ENCODE data around the gene SALL3. TPM values are rescaled to one million over a fixed set of nuclear protein-coding genes. Genes with fewer than 3 reads are reported as not detected.

SALL3 gene
- total RNA-seq, 1 donor from 2014 or later, result 7.6 TPM

DNA sequence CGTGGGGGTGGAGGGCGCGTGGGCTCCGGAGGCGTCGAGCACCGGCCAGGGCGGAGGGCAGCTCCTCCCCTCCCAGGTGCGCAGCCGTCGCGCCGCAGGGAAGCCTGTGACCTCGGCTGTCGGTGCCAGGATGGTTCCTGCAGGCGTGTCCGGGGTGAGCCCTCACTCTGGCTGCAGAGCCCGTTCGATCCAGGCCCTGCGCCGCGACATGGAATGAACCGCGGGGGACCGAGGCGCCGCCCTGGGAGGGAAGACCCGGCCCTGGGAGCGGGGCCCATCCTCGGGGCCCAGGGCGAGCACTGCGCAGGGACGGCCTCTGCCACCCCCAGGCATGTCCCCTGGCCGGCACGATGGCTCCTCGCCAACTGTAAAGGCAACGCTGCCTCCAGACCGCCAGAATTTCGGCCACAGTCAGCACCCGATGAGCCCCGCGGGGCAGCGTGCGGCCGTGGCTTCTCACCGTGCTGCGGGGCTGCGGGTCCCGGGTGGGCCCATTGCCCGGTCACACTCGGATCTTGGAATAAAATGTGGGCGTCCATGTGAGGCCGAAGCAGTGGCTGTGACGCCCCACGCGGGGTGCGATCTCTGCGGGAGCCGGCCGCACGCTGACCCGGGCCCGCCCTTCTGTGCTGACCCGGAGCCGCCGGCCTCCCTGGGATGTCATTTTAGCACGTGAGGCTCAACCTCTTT, 26.6 kb downstream of the SALL3 start:
- no peak for DNase-seq

DNA sequence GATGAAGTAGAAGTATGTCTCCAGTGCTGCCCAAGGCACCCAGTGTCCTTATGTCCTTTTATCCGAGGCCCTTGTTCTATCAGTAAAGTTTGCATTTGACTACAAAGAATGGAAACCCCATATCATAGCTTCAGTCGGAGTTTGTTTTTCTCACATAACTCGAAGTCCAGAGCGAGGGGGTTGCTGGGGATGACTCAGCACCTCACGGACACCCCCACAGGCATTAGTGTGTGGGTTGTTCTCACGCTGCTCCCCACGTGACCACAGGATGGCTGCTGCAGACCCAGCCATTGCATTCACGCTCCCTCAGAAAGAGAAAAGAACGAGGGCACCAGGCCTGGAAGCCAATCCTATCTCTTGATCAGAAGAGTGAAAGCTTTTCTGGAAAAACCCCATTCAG, 27.8 kb downstream of the SALL3 start:
- no peak for DNase-seq

DNA sequence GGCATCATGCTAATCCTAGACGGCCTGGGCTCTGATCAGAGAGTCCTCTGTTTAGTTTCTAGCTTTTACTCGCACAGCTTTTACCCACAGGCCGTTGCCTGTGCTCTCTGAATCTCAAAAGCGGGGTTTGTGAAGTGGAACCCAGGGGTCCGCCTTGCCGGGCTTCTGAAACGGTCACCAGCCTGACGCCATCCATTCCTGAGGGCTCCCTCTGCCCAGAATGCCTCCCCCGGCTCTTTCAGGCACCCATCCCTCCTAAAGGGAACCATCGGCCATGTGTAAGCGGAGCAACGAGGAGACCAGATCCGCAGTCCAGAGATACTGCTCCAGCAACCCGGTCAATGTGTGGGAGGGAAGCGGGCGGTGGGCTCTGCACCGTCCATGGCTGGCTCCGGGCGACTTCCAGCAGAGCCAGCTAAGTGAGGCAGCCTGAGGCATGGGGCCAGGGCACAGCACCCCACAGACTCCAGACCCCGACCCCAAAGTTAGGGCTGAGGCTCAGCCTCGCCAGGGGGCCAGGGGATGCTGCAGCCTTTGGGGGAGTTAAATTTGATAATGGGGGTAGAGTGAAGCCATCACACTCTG, 28.8 kb downstream of the SALL3 start:
- no peak for DNase-seq

DNA sequence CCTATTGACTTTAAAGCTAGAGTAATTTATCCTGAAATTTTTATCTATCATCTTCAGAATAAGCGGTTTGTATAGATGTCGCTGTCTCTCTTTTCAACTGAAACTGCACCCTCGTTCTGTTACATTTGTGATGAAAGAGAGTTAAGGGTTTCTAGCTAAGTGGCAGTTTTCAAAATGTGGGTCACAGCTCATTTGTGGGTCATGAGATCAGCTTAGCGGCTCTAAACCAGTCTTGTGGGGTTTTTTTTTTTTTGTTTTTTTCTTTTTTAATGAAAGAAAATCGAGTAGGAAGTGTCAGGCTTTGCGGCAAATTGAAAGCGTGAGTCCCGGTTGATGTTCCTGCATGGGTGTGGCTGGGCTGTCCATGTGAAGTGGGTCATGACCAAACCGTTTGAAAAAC, 31.2 kb downstream of the SALL3 start:
- DNase-seq, result no peak

DNA sequence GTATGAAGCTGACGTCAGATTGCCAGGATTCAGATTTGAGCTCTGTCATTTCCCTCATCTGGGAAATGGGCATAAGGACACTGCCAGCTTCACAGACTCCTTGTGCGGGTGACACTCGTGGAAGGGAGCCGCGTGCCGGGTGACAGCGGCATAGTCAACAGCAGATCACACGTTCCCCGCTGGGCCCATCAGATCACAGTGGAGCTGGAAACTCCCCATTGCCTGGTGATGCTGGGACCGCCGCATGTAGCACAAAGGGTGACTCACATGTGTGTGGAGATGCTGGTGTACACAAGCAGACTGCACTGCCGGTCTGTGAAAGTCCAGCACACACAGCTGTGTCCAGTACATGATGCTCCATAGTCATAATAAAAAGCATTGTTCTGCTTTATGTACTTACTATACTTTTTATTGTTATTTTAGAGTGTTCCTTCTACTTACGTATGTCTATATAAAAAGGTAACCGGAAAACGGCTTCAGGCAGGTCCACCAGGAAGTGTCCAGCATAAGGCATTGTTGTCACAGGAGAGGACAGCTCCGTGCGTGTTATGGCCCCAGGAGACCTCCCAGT, 31.8 kb downstream of the SALL3 start:
- no peak for DNase-seq

DNA sequence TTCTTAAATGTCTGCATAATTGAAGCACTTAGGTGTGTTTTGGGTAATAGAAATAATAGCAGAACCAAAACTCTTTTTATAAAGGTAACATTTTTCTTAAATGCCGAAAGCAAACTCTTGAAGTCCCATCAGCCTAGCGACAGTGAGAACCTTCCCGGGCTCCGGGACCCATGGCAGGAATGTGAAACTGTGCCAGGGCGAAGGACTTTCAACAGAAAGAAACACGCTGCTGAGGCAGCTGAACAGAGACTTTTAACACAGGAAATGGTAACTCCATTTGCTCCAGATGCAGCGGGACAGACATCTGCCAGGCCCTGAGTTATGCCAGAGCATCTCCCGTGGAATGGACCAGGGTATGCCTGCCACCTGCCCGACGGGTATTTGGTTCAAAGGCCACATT, 34.3 kb downstream of the SALL3 start:
- no peak for DNase-seq

DNA sequence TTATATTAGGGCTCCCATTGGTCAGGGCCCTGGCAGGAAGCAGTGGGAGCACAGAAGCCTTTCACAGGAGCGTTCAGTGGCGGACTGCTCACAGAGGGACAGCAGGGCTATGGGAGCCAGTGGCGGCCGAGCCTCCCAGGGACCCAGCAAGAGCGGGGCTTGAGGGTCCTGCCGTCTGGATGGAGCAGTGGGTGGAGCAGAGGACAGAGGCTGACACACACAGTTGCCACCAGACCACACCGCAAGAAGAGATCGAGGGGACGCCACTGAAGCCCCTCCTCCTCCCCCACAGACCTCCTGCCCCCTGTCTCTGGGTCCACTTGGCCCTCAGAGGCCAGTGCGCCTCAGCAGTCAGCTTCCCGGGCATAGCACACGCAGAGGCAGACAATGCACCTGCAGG, 39.3 kb downstream of the SALL3 start:
- DNase-seq, result no peak

DNA sequence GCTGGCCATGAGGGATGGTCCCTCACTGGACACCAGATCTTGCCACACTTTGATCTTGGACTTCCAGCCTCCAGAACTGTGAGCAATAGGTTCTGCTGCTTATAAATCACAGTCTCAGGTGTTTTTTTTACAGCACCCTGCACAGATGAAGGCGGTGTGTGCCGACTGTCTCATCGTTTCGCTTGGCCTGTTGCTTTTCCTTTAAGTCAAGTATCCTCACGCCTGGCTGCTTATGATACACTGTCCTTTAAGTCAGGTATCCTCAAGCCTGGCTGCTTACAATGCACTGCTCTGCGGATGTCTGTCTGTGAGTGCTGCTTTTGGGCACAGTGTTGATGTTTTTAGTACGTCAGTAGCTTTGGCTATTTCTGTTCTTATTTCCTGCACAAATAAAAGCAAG, 40.3 kb downstream of the SALL3 start:
- DNase-seq, result no peak

DNA sequence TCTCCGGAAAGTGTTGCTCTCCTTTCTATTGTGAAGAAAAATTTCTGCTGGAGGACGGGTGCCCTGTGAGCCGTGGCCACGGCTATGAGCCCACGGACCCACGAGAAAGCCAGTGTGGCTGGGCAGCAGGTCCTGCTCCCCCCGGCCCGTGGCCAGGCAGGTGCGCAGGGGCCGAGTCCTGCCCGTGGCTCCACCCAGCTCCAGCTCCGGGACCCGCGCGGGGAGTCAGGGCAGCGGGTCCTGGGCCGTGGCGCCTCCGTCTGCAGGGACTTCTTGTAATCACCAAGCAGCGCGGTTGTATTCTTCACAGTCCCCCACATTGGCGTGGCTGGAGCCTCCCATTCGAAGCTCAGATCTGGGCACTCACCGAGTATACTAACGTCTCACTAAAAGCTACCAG, 43.0 kb downstream of the SALL3 start:
- no peak for DNase-seq

DNA sequence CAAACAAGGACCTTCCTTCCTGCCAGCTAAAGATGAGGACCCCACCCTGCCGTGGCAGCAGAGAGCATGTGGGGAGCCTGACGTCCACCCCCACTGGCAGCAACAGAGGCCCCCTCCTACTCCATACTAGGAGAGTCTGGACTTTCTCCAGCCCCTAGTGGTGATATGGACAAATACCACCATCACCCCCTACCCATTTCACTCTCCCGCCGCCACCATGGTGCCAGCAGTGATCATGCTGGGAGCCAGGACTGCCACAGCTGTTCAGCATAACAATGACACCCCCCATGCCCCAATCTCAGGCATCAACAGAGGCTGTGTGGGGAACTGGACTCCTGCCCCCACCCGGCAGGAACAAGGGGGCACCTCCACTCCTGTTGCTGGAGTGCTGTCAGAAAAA, 46.9 kb downstream of the SALL3 start:
- DNase-seq, result no peak

DNA sequence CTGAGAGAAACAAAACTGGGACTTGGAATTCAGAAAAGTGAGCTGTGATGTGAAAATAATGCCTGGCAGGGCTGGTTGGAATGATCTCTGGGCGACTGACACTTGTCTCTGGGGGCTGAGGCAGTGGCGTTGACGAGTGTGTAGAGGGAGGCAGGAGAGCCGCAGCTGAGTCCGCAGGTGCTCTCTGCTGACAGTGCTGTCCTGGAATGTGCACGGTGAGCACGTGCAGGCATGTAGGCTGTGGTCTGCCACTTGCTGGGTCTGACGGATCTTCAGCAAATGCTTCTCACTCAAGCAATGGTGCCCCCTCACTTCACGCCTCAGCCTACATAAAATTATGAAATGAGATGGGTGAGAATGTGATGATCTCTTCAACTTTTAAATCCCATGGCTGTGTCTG, 51.1 kb downstream of the SALL3 start:
- DNase-seq, result no peak

DNA sequence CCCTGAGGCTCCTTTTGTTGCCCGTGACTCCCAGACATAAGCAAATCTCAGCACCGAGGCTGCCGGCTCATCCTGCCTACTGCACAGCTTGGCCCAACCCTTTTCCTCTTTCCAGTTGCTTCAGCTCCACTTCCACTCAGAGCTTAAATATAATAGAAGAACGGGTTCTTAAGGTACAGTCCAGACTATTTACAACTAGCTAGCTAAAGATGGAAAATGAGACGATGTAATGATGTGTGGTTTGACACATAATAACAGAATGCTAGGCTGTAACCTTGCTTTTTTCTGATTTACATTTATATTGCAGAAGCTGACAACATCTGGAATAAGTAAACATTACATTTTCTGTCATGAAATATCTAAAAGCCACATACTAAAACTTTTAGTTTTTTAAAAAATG, 62.7 kb downstream of the SALL3 start:
- DNase-seq, result no peak

DNA sequence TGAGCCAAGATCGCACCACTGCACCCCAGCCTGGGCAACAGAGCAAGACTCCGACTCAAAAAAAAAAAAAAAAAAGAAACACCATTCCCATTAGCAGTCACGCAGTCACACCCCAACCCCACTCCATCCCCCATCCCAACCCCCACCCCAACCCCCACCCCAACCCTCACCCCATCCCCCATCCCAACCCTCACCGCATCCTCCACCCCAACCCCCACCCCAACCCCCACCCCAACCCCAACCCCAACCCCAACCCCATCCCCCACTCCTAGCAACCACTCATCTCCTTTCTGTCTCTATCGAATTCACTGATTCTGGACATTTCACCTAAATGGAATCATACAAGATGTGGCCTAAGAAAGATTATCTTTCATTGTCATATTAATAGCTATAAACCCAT, 63.7 kb downstream of the SALL3 start:
- DNase-seq, result no peak

DNA sequence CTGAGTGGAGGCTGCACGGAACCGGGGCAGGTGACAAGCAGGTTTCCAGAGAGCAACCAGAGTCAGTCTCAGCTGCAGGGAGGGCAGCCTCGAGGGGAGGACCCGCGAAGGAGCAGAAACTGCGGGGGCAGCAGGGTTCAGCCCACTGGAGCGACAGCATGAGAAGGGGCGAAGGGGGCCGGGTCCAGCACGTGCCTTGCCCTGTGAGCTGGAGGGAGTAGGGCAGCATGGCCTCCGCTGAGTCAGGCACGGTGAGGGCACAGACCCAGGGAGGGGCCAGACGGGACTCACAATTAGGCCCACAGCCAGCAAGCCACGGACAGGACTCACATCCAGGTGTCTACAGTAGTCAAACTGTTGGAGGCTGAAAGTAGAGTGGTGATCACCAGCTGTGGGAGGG, 66.9 kb downstream of the SALL3 start:
- DNase-seq, result no peak

DNA sequence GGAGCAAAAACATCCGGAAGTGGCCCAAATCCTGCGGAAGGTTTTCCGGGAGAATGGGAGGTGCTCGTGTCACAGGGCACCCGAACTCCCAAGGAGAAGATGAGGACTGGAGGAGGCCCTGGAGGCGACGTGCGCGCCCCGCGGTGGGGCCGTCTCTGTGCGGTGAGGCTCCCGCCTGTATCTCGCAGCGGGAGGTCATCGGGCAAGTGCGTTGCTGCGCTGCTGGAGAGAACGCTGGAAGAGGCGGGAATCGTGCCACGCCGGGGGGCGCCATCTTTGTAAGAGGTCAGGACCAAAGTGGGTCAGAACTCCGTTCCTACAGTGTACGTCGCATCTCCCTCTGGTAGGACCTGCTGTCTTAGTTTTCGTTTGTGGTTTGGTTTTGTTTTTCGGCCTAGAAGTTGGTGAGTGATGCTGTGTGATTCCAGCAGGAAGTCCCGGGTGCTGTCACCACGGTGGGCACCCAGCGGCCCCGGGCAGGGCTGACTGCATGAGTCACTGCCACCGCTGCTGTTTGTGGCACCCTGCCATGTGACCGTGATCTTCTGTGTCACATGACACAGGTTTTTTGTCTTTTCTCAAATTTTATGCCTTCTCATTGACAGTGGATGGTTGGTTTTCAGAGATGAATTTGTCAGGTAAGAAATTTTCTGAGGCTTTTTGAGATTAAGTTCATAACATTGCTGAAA, 68.1 kb downstream of the SALL3 start:
- no peak for DNase-seq

DNA sequence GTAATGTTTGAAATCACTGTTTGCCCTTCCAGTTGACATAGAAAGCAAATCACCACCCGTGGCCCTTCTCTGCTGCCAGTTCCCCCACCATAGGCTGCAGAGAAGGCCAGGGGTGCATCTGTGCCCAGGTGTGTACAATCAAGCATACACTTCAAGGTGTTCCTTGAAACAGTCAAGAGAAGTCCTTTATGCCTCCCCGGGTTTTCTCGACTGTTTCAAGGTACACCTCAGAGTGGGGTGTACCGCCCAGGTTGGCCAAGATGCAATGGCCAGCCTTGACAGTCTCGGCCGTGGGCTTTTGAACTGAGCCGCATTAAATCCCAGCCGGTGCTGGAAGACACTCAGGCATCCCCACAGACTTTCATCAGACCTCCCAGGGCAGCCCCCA, 68.6 kb downstream of the SALL3 start:
- DNase-seq, result no peak

DNA sequence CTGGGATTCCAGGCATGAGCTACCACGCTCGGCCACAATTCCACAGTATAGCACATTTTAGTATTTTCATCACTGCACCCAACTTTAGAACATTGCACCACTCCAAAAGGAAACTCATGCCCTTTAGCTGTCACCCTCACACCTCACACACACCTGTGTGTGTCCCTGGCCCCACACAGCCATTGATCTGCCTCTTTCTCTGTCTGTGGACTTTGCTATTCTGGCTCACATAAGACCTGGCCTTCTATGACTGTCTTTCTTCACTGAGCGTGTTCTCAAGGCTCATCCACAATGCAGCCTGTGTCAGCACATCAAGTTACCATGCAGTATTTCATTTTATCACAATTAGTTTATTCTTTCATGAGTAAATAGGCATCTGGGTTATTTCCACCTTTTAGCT, 69.9 kb downstream of the SALL3 start:
- no peak for DNase-seq

Other genes with a start within 250 kb of the SALL3 start
- 69.1 TPM for gene ATP9B, start 89.6 kb downstream of the SALL3 start, total RNA-seq